HTR-8/SVneo (cell line): ENCODE measurements around the gene CENPW.

Experiments used
- DNase-seq: peaks from one replicate; pipeline ENCODE4 v3.0.0; 2011; ENCODE audit warnings: low spot score, mixed read lengths; ENCODE audit not compliant: insufficient read length
- FAIRE-seq: peaks from 2 replicates; lab custom pipeline; 2011; peaks lifted over from hg19 to GRCh38; lab: Jason Lieb, UNC

The CENPW gene

DNA sequence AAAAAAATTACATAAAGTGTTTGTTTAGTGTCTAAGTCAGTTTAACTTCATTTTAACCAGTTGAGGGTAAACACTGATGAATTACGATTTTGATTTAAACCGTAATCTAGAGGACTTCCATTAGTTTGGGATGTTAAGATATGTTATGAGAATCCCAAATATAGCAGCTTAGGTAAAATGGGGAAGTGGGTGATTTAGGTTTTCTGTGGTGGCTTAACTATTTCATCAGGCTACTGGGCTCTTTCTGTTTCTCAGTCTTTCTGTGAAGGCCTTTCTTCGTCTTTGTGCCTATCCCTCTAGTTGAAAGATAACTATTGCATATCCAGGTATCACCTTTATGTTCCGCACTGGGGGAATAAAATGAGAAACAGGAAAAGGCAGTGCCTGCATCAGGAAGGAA, 27.9 kb downstream of the CENPW start:
- FAIRE-seq (no peak), DNase-seq (no peak)

DNA sequence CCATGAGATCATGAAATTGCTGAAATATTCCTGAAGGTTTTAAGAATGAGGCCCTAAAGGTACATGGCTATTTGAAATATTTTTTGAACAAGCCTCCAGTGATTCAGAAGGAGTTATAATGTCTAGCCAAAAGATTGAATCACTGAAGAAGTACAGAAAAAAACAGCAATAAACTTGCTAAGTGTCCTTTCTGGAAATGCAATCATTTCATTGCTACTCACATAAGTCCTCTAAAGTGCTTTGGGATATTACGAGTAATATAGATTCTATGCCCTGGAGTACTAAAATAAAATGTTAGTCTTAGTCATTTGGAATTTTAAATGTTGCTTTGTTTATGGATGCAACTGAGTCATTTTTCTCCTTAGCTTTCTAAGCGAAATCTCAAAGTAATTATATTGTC, 32.7 kb downstream of the CENPW start:
- DNase-seq (no peak), FAIRE-seq (no peak)

DNA sequence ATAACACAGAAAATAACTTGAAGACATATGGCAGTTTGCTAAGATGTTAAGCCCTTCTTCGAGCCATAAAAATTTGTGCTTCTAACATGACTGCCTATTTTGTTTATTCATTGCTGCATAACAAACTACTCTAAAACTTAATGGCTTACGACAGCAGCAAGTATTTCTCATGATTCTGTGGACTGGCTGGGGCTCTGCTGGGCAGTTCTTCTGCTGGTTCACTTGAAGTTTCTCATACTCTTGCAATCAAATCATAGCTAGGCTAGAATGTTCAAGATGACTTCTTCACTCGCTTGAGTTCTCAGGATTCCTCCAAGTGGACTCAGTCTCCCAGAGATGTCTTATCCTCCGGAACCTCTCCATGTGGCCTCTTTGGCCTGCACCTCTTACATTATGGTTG, 33.4 kb downstream of the CENPW start:
- no peak for FAIRE-seq
- no peak for DNase-seq

DNA sequence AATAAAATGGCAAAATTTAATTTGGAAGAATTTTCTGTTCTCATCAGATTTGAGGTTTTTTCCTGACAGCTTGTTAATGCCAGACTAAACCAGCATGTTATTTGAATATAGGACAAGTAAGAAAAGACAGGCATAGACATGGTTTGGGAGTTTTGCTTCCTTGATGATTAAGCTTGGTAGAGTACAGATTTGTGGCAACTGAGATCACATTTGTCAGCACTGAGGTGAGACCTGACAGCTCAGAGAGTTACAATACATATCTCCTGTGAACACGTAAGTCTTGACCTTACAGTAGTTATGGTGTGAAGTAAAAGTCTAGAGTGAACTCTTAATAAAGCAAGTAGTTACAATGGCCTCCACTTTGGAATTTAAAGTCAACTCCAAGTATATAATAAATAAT, 34.5 kb downstream of the CENPW start:
- DNase-seq (no peak), FAIRE-seq (no peak)

DNA sequence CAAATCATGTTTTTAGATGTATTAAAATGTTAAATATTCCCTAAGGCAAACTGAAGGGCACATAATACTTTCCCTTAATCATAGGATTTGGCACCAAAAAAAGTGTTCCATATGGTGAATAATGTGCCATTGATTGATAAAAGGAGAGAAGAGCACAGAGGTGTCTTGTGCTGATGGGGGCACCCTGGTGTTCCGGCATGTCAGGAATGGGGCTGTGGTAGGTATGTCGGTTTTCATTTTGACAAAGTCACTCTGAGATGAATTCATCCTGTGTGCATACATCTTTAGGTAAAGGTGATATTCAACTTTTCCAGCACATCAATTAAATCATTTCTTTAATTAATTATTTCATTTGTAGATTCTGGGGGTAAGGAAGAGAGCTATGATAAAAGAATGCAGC, 36.8 kb downstream of the CENPW start:
- FAIRE-seq (no peak), DNase-seq (no peak)

DNA sequence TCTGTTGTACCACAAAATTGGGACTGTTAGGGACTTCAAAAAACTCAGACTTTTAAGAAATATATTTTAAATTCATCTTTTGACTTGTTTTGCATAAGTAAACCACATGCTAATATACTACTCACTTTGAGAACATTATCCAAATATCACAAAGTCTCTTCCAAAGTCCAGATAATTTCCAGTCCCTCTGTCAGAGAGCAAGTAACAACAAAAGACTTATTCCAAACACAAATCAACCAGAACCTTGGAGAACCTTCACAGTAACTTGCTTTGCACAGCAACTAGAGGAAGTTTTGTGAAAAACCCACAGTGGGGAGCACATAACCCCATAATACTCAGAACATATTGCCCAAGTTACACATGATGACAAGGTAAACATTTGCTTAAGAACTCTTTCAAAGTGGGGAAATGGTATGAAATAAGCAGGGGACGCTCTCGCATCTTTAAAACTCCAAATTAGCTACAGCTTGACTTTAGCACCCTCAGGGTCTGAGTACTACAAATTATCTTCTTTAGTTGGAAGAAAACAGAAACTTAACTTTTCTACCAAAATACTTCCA, 37.8 kb downstream of the CENPW start:
- FAIRE-seq, result no peak
- no peak for DNase-seq

DNA sequence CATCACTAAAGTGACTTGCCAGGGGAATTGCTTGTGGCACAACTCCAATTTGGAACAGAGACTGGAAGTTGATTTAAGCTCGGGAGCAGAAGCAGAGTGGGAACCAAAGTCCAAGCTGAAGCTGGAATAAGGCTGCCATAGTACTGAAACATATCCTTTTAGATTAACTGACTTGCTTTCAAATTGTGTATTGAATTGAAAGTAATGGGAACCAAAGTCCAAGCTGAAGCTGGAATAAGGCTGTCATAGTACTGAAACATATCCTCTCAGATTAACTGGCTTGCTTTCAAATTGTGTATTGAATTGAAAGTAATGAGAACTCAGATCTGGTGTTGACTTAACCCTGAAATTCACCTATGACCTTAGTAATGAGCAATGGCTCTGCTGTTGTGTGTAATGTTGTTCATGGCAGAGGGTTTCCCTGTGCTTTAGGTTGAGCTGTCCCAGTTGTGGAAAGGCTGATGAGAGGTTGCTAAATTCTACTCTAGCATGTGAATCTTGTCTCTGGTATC, 40.2 kb downstream of the CENPW start:
- no peak for FAIRE-seq
- DNase-seq, result no peak

DNA sequence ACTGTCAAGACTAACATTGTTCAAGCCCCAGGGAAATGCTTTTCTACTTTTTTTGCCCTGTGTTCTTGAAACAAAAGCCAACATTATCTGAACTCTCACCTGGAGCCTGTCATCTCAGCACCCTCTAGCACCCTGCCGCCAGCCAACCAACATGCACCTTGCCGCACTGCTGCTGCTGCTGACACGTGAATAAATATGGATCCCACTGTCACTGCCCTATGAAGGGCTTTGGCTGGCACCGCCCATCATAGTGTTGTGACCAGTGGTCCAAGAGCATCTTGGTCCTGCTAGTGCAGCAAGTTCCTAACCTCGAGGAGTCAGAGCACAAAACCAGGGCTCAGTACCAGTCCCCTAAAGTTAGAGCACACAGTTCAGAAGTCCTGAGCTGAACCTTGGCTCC, 41.6 kb downstream of the CENPW start:
- FAIRE-seq (no peak), DNase-seq (no peak)

DNA sequence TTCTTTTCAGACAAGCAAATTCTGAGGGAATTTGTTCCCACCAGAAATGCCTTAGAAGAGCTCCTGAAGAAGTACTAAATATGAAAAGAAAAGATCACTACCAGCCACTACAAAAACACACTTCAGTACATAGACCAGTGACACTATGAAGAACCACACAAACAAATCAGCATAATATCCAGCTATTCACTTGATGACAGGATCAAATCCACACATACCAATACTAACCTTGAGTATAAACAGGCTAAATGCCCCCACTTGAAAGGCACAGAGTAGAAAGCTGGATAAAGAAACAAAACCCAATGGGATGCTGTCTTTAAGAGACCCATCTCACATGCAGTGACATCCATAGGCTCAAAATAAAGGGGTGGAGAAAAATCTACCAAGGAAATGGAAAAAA, 43.3 kb downstream of the CENPW start:
- FAIRE-seq, result no peak
- DNase-seq, result no peak

DNA sequence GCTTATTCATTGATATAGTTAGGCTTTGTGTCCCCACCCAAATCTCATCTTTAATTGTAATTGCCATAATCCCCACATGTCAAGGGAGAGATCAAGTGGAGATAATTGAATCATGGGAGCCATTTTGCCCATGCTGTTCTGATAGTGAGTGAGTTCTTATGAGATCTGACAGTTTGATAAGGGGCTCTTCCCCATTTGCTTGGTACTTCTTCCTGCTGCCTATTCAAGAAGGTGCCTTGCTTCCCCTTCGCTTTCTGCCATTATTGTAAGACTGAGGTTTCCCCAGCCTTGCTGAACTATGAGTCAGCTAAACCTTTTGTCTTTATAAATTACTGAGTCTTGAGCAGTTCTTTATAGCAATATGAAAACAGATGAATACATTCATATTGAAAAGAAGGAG, 45.6 kb downstream of the CENPW start:
- FAIRE-seq (no peak), DNase-seq (no peak)

DNA sequence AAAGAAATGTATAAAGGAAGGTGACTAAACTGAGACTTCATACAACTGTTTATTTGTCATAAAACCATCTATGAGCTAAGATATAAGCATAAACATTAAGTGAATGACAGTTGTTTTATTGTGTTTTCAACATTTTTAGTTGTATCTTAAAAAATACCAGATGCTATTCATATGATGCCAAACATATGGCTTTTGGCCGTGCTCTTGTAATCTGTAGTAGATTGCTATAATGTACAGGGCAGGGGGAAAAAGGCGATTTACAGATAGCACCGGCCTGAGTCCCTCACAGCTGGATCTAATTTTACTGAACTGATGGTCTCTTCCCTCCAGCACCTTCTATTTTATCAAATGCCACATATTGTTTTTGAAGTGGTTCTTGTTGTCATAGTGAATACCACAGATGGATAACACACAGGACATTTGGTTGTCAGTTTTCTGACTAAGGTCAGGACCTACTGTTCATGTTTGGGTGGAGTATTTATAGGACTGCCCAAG, 48.2 kb downstream of the CENPW start:
- FAIRE-seq (no peak), DNase-seq (no peak)

DNA sequence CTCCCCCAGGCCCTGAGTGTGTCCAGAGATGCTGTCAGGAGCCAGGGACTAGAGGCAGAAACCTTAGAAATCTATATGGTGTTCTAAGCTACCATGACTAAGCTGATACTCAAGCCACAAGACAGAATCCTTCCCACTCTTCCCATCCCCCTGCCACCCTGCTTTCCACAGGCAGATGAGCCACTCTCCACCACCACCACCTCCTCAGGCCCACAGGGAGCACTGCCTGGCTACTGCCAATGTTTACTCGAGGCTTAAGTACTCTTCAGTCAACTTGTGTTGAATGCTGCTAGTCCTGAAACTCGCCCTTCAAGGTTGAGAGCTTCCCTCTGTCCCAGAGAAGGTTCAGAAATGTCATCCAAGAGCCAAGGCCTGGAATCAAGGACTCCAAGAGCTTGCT, 56.2 kb downstream of the CENPW start:
- no peak for FAIRE-seq
- DNase-seq, result no peak
